SIG-M5 treated with dmso at 0.1 percent for 504 hours (cell line): ENCODE measurements around the gene GNGT1.
"Not testable (repeated sequence)": the region's sequence is repeated elsewhere in the genome, so short reads cannot be mapped to it uniquely, and the experiment has no call there.

ENCODE experiments used
- DNase-seq: peaks from one replicate; lab custom pipeline; 2025; ENCODE audit not compliant: unreplicated experiment; lab: John Stamatoyannopoulos, UW

GNGT1 gene

GRCh38 chr7:93902777-93903423, 3.5 kb upstream of the GNGT1 start:
- peak; percentile 1 for DNase-seq

GRCh38 chr7:93910076-93910994, 4.0 kb downstream of the GNGT1 start:
- no peak for DNase-seq

DNA sequence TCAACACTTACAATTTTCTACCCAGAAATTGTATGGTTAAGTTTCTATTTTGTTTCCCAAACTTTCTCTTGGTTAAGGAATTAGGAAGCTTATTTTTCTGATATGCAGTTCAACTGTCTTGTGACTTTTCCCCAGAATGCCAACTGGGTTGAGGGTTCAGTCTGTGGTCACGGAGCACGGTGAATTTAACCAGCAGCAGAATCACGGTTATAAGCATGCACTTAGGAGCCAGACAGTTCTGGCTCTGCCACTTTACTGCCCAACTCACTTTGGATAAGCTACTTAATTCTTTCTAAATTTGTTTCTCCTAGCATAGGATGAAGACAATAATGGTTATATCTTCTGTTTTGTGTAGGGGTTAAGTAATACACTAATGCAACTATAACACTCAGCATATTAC, 4.9 kb downstream of the GNGT1 start:
- not testable (repeated sequence) for DNase-seq

- DNase-seq, result not testable (repeated sequence)
These were observed 5.3 kb downstream of the GNGT1 start for GRCh38 chr7:93911661-93912060.

- no peak for DNase-seq
These were observed 6.8 kb downstream of the GNGT1 start for GRCh38 chr7:93913197-93913596.

- no peak for DNase-seq
These were observed 8.3 kb downstream of the GNGT1 start for GRCh38 chr7:93914581-93915066.

DNA sequence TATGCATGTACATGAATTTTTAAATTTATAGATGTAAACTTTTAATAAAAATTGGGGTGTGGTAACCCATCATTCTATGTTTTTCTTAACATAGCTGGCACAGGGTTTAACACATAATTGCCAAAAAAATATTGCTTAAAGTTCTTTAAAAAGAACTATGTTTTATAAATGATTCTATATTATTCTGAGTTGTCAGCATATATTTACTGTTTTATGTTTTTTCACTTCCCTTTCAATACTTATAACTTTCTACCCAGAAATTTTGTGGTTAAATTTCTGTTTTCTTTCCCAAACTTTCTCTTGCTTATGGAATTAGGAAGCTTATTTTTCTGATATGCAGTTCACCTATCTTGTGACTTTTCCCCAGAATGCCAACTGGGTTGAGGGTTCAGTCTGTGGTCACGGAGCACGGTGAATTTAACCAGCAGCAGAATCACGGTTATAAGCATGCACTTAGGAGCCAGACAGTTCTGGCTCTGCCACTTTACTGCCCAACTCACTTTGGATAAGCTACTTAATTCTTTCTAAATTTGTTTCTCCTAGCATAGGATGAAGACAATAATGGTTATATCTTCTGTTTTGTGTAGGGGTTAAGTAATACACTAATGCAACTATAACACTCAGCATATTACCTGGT, 9.0 kb downstream of the GNGT1 start:
- not testable (repeated sequence) for DNase-seq

- not testable (repeated sequence) for DNase-seq
These were observed 9.5 kb downstream of the GNGT1 start for GRCh38 chr7:93915888-93916287.

DNA sequence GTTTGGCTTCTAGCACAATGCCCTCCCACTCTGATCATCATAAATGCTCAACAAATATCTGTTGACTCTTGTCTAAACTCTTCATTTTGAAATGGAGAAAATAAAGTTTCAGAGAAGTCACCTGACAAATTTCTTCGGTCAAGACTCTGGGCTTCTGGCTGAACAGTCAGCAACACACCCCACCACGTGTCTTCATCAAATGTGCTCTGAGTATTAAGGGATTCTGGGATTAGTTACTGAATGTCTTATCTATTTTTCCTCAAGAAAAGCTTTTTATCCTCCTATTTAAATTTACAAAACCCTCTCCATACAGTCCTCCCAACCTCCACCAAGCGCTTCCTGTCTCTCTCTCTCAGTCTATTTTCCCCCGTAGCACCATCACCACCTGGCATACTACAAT, 9.9 kb downstream of the GNGT1 start:
- DNase-seq, result not testable (repeated sequence)

DNA sequence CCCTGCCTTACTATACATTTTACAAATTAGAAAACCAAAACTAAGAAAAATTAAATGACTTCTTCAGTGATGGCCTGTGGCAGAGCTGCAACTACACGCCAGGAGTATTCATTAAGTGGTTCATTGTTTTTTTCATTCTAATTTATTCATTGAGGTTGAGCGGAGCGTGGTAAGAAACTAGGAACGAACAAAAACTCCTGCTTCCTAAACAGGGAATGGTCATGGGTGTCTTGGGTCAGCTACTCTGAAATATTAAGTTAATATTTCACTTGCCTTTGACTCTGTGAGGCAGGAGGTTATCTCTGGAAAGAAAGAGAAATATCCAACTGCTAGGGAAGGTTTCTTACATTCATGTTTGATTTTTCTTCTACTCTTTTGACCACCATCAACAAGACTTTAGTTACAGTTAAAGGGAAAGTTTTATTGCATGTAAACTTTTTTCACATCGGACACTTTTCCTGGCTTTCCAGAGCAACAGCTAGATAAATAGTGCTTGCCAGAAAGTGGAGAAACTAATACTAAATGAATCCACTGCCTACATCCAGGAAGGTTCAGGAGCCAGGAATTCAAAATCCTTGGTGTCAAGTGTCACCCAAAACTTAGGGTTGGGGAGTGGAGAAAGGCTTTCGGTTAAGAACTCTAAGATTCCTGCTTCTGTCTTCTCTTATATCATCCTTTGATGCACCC, 14.3 kb downstream of the GNGT1 start:
- no peak for DNase-seq

DNA sequence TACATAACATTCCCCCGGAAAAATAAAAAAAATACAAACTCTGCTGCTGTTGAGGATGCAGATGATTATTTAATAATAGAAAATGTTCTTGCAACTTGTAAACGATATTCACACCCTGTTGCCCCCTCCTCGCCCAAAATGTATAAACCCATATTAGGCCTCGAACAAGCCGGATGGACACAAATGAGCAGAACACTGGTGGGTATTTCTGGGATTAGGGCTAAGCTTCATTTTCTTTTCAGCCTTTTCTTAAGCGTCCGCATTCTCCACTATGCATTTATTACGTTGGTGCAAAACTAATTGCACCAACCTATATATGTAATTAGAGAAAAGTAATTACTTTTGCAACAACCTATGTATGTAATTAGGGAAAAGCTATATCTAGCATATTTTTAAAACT, 14.8 kb downstream of the GNGT1 start:
- DNase-seq, result no peak

DNA sequence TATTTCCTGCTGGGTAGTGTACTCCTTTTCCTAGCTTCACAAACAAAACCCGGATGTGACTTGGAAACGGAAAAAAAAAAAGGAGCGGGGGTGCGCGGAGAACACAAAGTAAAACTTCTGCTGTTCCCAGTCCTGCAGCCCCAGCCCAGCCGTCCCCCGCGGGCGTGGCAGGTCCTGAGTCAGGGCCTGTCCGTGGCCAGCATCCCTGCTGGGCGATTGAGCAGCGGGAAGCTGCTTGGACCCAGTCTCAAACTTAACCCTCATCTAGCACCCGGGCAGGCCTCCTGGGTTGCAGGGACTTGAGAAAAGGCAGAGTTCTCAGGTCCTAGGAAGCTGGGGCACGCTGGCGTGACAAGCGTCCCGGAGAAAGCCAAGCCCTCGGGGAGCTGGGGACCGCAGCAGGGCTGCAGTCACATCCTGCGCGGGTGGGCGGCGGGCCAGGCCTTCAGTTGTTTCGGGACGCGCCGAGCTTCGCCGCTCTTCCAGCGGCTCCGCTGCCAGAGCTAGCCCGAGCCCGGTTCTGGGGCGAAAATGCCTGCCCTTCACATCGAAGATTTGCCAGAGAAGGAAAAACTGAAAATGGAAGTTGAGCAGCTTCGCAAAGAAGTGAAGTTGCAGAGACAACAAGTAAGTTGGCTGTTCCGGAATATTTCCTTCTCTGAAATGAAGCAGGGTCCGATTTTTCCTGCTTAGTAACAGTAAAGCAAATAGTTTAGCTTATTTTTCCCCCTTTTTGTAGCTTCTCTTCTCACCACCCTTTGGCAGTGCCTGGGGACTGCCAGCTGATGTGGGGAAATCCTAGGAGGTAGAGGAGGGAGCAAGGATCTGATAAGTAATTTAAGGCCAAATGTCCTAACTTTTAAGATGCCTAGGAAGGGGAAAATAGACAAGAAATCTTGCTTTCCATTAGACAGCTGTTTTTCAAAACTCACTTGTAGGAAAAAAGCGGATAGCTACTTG, 15.5 kb downstream of the GNGT1 start, which contains the start of gene GNG11:
Gene GNG11, plus strand, starts transcription at position 129 of the 960 bp plus-strand sequence. Its CDS starts 403 bp downstream, at position 532.
- no peak for DNase-seq

- DNase-seq, result no peak
These were observed 16.9 kb downstream of the GNGT1 start for GRCh38 chr7:93923296-93923695.

DNA sequence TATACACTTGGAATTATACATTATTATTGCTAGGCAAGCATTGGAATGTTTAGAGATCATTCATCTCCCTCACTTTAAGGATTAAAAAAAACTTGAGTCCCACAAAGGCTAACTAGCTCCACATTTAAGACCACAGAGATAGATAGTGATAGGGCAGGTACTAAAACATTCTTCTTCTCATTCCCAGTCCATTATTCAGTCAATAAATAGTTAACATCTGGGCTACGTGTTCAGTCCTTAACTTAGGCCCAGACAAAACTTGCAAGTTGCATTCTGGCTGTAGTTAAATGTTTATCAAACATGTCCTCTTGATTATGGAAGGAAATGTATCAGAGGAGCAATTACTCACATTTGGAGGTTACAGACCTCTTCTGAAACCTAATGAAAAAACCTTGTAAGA, 17.6 kb downstream of the GNGT1 start:
- DNase-seq, result no peak

GRCh38 chr7:93926800-93927199, 20.4 kb downstream of the GNGT1 start:
- DNase-seq, result no peak

- DNase-seq, result no peak
These were observed 21.2 kb downstream of the GNGT1 start for GRCh38 chr7:93927585-93927984.

- no peak for DNase-seq
These were observed 25.3 kb downstream of the GNGT1 start for GRCh38 chr7:93931655-93932054.

DNA sequence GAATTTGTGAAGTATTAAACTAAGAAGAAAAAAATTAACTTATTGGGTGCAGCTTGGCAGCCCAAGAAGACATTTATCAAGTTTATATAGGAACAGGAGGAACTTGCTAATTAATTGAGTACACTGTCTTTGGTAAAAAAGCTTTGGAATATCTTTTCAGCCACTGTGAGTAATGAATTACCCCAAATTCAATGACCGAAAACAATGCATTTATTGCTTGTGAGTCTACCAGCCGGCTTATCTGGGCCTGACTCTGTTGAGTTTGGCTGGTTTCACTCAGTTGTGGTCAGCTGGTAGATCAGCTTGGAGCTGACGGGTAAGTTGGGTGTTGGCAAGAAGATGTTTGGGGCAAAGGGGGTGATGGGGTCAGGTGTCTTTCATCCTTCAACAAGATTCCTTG, 26.8 kb downstream of the GNGT1 start:
- DNase-seq, result no peak

GRCh38 chr7:93935102-93935501, 28.7 kb downstream of the GNGT1 start:
- no peak for DNase-seq

- DNase-seq, result no peak
These were observed 31.5 kb downstream of the GNGT1 start for GRCh38 chr7:93937818-93938217.
